HG03460 (cell line): Measurements from ENCODE around the gene FOXJ1.
"Not testable (repeated sequence)": the region's sequence is repeated elsewhere in the genome, so short reads cannot be mapped to it uniquely, and the experiment has no call there.

Source experiments
- ATAC-seq: cut with Tn5 transposase; IDR thresholded peaks from one replicate; pipeline ENCODE4 v1.9.1; 2021; ENCODE audit not compliant: unreplicated experiment

Gene FOXJ1, protein sequence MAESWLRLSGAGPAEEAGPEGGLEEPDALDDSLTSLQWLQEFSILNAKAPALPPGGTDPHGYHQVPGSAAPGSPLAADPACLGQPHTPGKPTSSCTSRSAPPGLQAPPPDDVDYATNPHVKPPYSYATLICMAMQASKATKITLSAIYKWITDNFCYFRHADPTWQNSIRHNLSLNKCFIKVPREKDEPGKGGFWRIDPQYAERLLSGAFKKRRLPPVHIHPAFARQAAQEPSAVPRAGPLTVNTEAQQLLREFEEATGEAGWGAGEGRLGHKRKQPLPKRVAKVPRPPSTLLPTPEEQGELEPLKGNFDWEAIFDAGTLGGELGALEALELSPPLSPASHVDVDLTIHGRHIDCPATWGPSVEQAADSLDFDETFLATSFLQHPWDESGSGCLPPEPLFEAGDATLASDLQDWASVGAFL

DNA sequence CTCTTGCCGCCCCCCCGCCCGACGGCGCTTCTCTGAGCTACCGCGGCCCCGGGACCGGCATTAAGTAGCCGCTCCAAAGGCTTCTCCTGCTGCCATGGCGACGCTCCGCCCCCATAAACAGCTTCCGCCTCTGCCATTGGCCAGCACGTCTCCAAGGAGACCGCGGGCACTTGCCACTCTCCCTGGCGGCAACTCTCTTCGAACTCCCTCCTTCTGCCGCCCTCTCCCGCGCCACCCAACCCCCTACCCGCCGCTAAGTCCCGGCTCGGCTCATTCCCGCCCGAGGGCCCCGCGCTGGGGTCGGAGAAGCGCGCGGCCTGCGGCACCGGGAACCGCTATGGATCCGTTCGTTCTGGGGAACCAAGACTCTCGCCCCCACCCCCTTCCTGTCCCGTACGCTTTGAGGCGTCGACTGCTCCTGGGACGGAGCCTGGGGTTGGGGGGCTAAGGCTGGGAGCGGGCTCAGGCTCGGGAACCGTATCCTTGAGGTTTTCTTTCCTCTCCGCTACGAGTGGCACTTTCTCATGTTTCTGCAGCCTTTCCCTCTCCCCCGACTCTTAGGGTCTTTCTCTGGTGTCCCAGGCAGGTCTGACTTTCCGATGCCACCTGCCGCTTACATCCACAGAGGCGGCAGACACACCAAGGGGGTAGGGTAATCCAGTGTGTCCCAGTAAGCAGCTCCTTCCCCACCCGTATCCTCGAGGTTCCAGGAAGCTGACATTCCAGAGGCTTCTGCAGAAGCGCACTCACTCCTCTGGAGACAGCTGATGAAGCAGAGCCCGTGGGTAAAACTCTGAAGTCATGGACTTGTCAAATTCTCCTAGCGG lies at the start of gene FOXJ1:
Gene FOXJ1 (minus strand): TSS at position 34 of the 827 bp plus-strand sequence. CDS start 850 bp downstream, outside the sequence.
- no peak for ATAC-seq

DNA sequence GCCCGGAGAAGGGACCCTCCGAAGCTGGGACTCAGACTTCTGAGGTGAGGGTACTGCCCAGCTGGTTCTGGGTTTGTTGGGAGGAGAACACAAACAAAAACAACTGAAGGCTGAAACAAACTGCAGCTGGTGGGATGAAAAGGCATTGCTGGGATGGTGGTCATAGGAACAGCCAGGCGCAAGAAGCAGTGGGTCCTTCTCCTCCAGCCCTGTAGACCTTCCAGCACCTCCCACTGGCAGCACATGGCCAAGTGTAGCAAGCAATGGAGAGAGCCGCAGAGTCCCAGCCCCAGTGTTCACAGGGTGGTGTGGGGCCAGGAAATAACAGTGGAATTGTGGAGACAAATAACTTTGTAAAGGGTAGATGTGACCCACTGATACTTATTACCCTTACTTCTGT lies 48.7 kb upstream of the FOXJ1 start:
- ATAC-seq, result no peak

DNA sequence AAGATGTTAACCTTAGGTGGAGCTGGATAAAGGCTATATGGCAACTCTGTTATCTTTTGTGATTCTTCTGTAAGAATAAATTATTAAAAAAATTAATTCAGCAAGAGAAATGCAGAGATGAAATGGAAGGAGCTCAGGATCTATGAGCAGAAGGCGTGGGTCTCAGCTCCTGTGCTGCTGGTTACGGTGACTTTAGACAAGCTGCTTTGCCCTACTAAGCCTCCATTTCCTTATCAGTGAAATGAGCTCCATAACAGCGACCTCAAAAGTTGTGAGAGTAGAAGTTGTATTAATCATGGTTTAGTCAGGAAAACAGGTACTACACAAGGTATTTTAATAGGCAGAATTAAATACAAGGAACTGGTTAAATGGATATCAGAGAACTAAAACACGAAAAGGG lies 48.2 kb upstream of the FOXJ1 start:
- ATAC-seq, result no peak

DNA sequence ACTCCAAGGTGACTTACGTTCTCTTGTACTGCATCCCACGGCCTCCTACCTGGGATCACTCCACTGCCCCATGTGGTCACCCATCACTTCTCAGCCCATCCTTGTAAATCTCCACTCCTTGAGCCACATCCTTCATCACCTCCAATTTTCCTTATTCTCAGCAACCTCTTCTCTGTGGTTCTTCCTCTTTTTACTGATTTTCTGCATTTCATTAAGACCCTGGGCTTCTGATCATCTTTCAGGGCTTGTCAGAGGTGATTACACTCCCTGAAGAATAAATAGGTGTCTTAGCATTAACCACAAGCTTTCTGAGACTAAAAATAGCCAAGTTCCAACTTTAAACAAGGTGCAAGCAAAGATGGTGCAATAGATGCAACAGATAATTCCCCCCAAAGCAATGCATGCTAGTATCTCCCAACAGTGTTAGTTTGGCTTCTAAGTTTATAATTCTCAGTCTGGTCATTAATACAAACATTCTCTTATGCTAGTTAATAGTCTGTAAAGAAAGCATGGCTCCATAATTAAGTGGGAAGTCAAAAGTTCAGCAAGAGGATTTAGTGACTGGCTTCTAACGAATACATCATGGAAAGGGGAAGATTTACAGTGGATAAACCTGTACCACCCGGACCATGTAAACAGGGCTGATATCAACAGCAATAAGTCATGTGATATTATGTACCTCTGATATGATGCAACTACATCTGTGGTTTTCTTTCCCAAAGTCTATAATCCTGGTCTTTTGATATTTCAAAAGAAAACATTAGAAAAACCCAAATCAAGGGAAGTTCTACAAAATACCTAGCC lies 47.4 kb upstream of the FOXJ1 start:
- ATAC-seq, result no peak

DNA sequence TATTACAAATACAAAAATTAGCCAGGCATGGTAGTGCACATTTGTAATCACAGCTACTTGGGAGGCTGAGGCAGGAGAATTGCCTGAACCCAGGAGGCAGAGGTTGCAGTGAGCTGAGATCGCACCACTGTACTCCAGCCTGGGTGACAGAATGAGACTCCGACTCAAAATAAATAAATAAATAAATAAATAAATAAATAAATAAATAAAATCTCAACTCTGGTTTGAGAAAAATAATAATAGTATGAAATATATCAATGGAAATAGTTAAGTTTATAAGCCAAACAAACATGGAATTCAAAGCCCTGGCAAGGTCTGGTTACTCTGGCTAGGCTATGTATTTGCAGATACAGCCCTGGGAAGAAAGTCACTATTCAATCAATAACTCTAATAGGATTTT lies 45.7 kb upstream of the FOXJ1 start:
- not testable (repeated sequence) for ATAC-seq

DNA sequence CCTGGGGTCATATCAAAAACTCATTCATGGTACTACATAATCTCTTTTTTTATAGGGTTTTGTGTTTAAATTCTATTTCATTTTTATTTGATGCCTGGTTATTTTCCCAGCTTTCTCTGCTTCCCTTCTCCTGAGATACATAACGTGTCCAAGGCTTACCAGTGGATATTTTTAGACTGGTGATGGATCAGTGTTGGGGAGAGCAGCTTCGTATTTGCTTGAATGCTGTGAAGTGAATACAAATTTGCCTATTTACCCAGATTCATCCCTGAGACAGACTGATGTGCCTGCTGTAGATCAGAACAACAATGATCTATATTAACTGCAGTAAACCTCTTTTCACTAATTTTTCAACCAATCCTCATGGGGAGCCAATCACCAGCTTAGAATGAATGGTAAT lies 43.2 kb upstream of the FOXJ1 start:
- ATAC-seq, result no peak

DNA sequence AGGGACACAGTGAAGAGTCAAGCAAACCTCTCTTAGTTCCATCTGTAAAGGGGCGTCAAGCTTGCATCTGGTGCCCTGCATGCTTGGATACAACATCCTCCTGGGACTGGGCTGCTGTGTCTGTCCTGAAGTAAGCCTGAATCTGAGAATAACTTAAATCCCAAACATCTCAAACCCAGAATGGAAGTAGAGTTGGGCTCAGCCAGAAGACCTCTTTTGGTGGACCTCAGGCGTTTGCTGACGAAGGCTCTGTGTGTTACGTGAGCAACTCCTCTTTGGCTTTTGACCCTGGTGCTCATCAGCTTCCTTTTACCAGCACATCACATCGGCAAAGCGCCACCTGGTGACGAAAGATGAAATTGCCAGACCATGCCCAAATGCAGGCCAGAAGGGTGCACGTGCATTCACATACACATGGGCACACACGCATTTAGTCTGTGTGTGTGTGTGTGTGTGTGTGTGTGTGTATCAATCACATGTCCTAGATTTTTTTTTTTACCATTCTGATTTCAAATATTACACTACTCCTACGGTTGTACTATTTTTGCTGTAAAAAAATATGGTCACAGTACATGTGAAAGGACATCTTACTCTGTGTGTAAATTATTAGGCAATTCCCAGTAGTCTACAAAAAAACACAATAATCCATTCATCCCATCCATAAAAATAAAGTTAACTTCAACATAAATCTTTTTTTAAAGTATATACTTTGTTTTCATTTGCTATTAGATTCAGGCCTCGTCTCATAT lies 41.1 kb upstream of the FOXJ1 start:
- ATAC-seq, result peak; percentile 58

DNA sequence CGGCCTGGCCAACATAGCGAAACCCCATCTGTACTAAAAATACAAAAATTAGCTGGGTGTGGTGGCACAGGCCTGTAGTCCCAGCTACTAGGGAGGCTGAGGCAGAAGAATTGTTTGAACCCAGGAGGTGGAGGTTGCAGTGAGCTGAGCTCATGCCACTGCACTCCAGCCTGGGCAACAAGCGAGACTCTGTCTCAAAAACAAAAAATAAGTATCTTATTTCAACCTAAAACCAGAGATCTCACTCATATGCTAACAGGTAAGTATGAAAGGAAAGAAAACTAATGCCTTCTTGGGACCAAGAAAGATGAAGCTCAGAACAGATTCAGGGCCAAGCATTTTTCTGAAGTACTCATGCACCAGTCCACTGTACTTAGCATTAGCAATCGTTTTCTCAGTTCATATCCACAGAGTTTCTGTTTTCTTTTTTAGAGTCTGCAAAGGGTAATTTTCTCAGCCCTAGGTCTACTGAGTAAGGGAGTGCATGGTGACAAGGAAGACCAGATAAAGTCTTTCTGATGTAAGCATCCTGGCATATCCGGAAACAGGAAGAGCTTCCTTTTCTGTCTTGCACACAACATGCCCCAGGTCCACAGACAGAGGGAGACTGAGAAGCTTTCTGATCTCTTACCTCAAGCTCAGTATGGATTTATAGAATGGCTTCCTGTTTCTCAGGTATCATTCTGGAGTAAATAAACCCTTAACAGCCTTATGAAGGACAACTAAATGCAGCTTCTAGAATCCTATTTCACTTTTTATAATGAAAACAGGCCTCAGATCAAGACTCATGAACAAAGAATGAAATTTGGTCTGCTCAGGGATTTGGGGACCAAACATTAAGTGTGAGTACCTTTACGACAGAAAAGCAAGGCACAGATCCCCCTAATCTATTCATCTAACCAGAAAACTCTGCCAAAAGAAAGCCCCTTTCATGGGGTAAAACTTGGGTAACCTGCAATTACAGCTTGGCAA lies 38.7 kb upstream of the FOXJ1 start:
- peak; percentile 54 for ATAC-seq

DNA sequence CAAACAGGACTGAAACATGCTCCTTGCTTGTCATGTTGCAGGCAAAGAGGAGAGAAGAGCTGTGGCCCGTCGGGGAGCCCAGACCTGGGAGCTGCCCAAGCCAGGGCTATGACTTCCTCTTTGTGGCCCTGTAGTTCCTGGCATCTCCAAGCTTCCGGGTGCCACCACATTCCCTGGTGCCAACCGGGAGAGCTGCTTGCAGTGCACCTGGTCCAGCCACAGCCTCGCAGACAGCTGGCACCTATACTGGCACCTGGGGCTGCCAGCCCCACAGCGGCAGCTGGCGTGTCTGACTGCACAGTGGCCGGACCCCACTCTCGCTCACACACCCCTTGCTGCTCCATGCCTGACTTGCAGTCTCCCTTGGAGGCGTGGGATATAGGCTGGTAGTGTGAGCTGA lies 37.1 kb upstream of the FOXJ1 start:
- ATAC-seq, result no peak

DNA sequence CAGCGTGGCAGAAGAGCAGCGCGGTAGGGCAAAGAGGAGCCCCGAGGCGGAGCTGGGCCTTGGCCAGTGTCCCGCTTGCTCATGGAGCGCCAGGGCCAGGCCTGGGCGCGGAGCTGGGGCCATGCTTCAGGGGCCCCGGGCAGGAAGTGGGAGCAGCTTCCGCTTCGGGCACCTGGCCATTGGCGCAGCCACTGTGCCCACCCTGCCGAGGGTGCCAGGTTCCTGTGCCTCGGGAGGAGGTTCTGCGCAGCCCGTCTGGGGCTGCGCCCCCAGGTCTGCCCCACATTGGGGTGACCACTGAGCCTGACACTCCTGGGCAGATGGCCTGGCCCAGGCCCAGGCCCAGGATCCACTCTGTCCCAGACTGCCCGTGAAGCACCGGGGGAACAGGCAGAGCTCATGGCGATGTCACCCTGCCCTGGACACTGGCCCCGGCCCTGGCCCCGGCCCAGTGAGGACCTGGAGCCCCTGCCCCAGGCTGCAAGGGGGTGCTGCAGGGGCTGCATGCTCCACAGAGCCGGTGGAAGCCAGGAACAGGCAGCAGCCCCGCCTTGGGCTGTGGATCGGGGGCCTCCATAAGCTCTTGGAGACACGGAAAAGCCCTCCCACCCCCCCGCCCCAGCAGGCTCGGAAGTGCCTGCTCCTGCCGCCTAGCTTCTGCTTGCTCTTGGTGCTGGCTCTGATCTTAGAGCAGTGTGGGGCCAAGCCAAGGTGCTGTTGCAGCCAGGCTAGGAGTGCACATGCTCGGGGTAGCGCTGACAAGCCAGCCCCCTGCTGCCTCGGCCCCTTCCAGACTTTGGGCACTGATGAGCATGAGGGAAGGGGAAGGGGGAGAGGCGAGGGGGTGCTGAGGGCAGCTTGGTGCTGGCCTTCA lies 35.9 kb upstream of the FOXJ1 start:
- ATAC-seq, result no peak

DNA sequence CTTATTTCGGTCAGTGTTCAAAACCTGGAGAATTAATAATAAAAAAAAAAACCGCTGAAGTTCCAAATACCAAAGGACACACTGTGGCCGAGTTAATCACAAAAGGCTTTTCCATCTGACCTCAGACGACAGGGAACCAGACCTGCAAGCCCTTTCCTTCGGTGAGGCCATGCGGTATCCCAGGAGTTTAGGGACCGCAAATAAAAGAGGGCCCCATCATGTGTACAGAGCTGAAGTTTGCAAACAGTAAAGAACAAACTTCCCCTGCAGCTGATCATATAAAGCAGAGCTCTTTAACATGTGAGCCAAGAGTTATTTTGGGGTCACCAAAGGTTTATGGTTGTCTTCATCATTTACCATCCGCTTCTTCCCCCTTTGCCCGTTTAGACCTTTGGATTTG lies 33.0 kb upstream of the FOXJ1 start:
- ATAC-seq, result no peak

DNA sequence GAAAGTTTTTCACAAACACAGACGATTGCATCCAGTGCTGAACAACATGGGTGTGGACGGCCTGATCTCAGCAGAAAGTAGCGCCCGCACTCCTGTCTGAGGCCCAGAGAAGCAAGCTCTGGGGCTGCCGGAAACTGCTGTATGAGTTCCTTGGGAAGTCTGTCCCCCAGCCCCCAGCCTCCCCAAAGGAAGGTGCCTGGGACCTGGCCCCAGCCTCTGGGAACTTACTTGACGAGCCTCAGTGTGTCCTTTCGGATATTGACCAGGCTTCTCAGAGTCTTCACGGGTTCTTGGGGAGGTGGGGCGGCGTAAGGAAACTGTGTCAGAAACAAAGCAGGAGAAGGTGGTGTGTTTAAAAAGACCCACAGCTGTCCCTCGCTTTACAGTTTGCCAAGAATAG lies 32.4 kb upstream of the FOXJ1 start:
- no peak for ATAC-seq

DNA sequence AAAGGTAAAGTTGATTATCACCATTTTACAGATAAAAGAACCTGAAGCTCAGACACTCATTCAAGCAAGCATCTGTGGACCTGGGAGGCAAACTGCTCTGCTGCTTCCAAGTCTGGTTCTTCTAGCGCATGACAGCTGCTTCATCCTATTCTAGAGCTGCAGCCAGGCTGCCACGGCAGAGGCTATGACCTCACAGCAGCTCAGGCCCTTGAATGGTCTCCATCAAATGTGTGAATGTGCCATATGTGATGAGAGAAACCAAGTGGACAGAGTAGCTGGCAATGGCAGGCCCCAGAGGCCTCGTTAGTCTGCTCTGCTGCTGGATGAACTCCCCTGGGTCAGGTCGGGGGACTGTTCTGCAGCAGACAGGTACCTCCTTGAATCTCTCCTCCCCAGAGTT lies 30.7 kb upstream of the FOXJ1 start:
- ATAC-seq, result no peak

DNA sequence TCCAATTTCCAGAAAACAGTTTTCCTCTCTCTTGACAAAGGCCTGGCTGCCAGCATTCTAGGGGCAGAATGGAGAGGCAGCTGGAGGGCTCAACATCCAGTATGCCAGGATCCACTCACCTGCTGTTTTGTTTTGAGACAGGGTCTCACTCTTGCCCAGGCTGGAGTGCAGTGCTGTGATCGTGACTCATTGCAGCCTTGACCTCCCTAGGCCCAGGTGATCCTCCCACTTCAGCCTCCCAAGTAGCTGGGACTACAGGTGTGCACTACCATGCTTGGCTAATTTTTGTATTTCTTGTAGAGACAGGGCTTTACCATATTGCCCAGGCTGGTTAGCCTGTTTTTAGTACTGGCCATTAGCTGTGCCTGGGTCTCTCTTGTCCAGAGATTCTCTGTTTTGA lies 29.1 kb upstream of the FOXJ1 start:
- no peak for ATAC-seq

DNA sequence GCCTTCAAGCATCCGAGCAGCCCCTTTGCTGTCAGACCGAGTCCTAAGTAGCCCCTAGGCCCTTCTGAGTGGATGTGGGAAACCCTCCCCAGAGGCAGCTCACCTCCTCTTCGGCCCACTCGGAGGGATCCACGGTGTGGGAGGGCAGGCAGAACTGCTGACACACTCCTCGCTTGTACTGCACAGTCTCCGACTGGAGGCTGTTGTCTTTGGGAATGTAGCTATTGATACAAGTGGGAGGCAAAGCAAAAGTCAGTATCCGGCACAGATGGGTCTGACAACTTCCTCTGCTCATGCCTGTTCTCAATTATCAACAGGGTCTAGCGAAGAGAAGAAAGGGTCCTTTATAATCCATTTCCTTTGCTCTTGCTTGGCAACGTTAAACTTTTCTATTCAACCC lies 25.9 kb upstream of the FOXJ1 start:
- no peak for ATAC-seq

DNA sequence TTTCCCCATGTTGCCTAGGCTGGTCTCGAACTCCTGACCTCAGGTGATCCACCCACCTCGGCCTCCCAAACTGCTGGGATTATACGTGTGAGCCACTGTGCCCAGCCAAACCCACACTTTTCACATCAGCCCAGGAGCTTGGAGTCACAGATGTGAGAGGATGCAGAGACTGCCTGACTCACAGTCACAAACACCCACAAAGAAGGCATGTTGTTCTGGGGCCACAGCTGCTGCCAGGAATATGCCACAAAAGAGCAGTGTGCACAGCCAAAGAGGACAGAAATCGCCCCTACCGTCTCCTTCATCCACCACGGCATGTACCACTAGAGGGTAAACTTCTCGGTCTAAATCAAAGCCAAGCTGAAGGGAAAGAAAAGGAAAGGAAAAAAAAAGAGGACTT lies 25.1 kb upstream of the FOXJ1 start:
- ATAC-seq, result no peak

DNA sequence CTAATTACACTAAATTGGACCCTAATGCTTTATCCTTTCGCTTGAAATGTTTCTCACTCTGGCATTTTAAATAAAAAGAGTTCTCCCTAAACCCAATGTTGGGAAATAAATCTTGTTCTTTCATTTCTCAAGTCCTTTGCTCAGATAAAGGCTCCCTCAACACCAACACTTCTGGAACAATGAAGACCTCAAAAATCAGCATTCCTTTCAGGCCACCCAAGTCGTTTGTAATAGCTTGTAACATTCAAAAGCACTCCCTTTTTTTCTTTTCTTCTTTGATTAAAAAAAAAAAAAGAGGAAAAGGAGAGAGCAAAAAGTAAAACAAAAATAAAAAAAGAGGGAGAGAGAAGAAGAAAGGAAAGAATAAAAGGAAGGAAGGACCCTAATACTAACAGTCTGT lies 23.3 kb upstream of the FOXJ1 start:
- no peak for ATAC-seq

DNA sequence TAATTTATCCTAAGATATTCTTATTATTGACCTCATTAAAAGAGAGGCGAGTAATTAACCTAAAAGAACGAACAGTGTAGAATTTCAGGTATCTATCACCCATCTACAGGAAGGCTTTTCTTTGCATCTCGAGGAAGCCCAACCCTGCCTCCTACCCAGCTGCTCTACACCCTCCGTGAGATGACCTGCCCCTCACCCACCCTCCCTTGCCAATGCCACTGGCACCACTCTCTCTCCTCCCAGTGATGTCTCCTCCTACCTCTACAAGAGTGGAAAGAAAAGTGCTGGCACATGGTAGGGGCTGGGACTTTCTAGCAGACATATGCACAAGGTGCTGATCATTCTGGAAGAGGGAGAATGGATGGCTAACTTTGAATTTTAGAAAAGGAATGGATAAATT lies 22.9 kb upstream of the FOXJ1 start:
- ATAC-seq, result no peak
